Aorta (tissue), 5 donors: ENCODE results near the gene MIA3. TPM values are rescaled to one million over a fixed set of nuclear protein-coding genes. Genes with fewer than 3 reads are reported as not detected.

Source experiments
- ATAC-seq: fragments of 200-7000 bp; cut with Tn5 transposase; one replicate; pipeline ENCODE4 v1.9.1; 2022; ENCODE audit warnings: moderate library complexity; ENCODE audit not compliant: low FRiP score
- DNase-seq, 2 donors: peaks; one replicate each; pipeline ENCODE4 v3.0.0-alpha.2; 2020
- H3K27ac ChIP-seq, 2 donors: one replicate each; pipeline ENCODE4 v1.5.1; 2013; ENCODE audit warnings: low read length in 2 of 2, mild to moderate bottlenecking in 2 of 2, moderate library complexity in 2 of 2, control low read depth in 1 of 2, inconsistent platforms in 1 of 2, low read depth in 1 of 2
- H3K27me3 ChIP-seq, 2 donors: one replicate each; pipeline ENCODE4 v1.6.1; 2013; ENCODE audit warnings: control low read depth in 1 of 2, low read length in 1 of 2, mild to moderate bottlenecking in 1 of 2, moderate library complexity in 1 of 2; ENCODE audit not compliant: insufficient read depth in 2 of 2, control insufficient read depth in 1 of 2
- H3K36me3 ChIP-seq, 2 donors: one replicate each; pipeline ENCODE4 v1.6.1; 2013; ENCODE audit warnings: control low read depth in 1 of 2, low read length in 1 of 2, mild to moderate bottlenecking in 1 of 2; ENCODE audit not compliant: insufficient read depth in 2 of 2, control insufficient read depth in 1 of 2
- H3K4me1 ChIP-seq, 2 donors: one replicate each; pipeline ENCODE4 v1.6.1; 2013; ENCODE audit warnings: low read length in 2 of 2, control low read depth in 1 of 2, mild to moderate bottlenecking in 1 of 2, moderate library complexity in 1 of 2; ENCODE audit not compliant: insufficient read depth in 2 of 2, control insufficient read depth in 1 of 2
- H3K4me3 ChIP-seq, 2 donors: one replicate each; pipeline ENCODE4 v1.5.1; 2013; ENCODE audit warnings: low read length in 2 of 2, control low read depth in 1 of 2, mild to moderate bottlenecking in 1 of 2
- H3K9me3 ChIP-seq: one replicate; pipeline ENCODE4 v1.6.1; 2013; ENCODE audit warnings: mild to moderate bottlenecking, low read length; ENCODE audit not compliant: control insufficient read depth
- WGBS, 2 donors: extraction: QIAGEN DNeasy Blood & Tissue Kit; methylation state at CpG; one replicate each; pipeline ENCODE4 v1.1.7; 2013; 5-methylcytosine and 5-hydroxymethylcytosine counted together
- intact Hi-C, 2 donors: fragments of 100-400 bp; cut with DNase I; formaldehyde crosslinking; loops; one replicate each; pipeline versions ENCODE4 v1.14.2 to v1.15.0; 2022
- polyA plus RNA-seq, 2 donors: library from polyadenylated mRNA; stranded (reverse); fragments of 200-250 nt; gene quantifications; one replicate each; pipeline ENCODE4 v1.2.3, GENCODE V29; 2013
- total RNA-seq, 2 donors: library from RNA; stranded (reverse); fragmentation: NEBNext Ultra II Directional; extraction: Animal tissue kit (Norgen Biotek cat#: 25700); gene quantifications; one replicate each; pipeline ENCODE4 v1.2.1, GENCODE V29; 2021
- donor health status: healthy with polysubstance abuse.
- donor health status: Bipolar disorder and iron deficiency.
- donor health status: DM: no; HTN: no; CAD: no.
- donor health status: DM: no; HTN: no; CAD: no.
- donor health status: DM: yes; HTN: yes; CAD: no.

The MIA3 gene
- total and polyA plus RNA-seq, 4 donors: 15.7 to 67.4 (median 49.5) TPM

DNA sequence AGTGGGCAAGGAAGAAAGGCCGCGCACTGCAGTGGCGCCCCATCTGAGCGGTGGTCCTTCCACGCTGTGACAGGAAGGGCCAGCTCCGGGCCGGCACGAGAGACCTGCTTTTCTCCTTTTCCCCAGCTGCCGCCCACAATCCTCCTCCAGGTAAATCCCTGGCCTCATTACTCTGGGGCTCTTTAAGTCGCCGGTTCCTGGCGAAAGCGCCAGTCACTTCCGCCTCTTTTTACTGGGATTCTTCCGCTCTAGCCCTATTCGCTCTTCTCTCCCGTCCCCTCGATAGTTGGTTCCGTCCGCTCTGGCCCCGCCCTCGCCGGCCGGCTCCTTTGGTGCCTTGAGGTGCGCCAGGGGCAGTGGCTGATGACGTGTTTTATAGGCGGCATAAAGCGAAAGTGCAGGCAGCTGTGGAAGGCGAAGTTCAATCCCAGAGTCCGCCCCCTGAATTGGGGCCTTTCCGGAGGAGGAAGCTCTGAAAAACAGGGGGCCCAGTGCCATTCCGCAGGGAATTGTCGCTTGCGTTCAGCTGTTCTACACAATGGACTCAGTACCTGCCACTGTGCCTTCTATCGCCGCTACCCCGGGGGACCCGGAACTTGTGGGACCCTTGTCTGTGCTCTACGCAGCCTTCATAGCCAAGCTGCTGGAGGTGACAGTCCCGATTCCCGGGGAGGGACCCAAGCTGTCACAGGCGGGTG, 26.2 kb downstream of the MIA3 start:
- H3K27ac ChIP-seq: peak overlapping the region; percentile 77 to 93
- ATAC-seq (peak; percentile 99), DNase-seq (peak; percentile 99)
- H3K4me3 ChIP-seq: peak overlapping the region; percentile 85 to 95
- H3K4me1 ChIP-seq: no peaks in the 10 kb centered on the region
- H3K27me3 ChIP-seq: no peaks in the 10 kb centered on the region
- 0 to 1% methylated on average over 42 of the region's 42 CpGs for WGBS, 2 donors
- intact Hi-C loops: loop anchor here (10.0 kb wide), 1 partner anchor 71 kb away; the partner anchor contains the start of genes AIDA (in 2 of the 2) and BROX (in 2 of the 2)
- no peaks in the 10 kb centered on the region for H3K9me3 ChIP-seq
- H3K36me3 ChIP-seq: no peaks in the 10 kb centered on the region

DNA sequence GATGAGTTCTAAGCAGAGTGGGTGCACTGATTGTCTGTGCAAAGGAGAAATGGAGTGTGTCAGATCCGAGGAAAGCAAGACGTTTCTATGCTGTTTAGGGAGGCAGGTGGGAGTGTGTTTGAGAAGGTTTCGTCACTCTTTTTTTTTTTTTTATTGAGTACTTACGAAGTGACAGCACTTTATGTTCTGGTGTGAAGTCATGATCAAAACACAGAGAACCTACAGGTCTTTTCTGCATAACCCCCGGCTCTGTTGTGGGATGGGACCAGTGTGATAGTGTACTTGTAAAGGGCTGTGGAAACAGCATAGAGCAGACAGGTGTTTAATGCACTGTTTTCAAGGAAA, 26.7 kb downstream of the MIA3 start:
- H3K27me3 ChIP-seq: no peaks in the 10 kb centered on the region
- H3K36me3 ChIP-seq: no peaks in the 10 kb centered on the region
- H3K27ac ChIP-seq: peak overlapping the region; percentile 77 to 88
- no peak for DNase-seq
- no peak for ATAC-seq
- 3 to 5% methylated on average over 5 of the region's 5 CpGs for WGBS, 2 donors
- H3K9me3 ChIP-seq: no peaks in the 10 kb centered on the region
- H3K4me1 ChIP-seq: no peaks in the 10 kb centered on the region
- peak overlapping the region; percentile 66 to 95 for H3K4me3 ChIP-seq
- intact Hi-C loops: loop anchor here (10.0 kb wide), 1 partner anchor 70 kb away; the partner anchor contains the start of genes AIDA (in 2 of the 2) and BROX (in 2 of the 2)

DNA sequence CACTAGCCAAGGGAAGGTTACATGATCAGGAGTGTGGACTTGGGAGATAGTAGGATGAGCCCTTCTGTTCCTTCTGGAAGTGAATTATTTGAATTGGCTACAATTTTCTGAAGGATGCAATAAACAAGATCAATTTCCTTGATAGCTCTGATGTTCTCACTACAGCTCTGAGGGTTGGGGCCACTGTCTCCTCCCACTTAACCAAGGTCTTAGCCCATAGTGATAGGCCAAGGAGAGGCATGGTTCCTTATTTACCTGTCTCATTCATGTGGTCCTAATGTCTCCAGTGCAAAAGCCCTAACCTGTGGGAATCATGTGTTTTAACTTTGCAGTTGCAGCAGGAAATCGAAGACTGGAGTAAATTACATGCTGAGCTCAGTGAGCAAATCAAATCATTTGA, 34.8 kb downstream of the MIA3 start:
- Histone ChIP-seq H3K27ac (no peak overlapping the region), H3K4me3 (no peak overlapping the region), H3K27me3 (no peaks in the 10 kb centered on the region), H3K9me3 (no peaks in the 10 kb centered on the region), H3K4me1 (peaks cover 0 to 2% of the 10 kb centered on the region in 2 donors), H3K36me3 (peaks cover 6 to 7% of the 10 kb centered on the region in 2 donors)
- ATAC-seq (no peak), DNase-seq (no peak)
- 93 to 95% methylated on average over 1 of the region's 1 CpG for WGBS, 2 donors
- intact Hi-C loops: no loop called here

DNA sequence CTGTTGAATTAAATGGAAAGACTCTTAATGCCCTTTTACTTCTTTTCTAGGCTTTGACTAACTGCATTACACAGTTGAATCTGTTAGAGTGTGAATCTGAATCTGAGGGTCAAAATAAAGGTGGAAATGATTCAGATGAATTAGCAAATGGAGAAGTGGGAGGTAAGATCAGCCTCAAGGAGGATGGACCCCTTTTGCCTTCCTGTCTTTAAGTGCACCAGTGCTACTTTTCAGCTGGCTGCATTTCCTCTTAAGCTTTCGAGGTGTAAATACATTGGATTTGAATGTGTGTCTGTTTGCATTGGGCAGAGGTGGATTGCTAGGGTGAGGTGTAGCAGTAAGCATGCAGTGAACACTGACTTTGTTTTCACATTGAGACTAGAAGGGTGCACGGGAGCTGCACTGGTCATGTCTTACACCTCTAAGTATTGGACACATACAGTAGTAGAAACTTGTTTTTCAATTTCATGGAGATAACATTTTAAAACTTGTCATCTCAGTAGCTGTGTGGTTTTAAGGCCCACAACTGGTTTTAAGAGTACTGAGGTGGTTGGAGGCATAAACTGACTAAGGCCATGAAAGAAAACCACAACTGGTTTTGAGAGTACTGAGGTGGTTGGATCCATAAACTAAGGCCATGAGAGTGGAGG, 35.4 kb downstream of the MIA3 start:
- DNase-seq: no peak
- no peaks in the 10 kb centered on the region for H3K27me3 ChIP-seq
- peaks cover 6 to 10% of the 10 kb centered on the region in 2 donors for H3K36me3 ChIP-seq
- H3K27ac ChIP-seq: no peak overlapping the region
- H3K9me3 ChIP-seq: no peaks in the 10 kb centered on the region
- H3K4me1 ChIP-seq: peaks cover 0 to 2% of the 10 kb centered on the region in 2 donors
- no peak for ATAC-seq
- 86 to 91% methylated on average over 2 of the region's 2 CpGs for WGBS, 2 donors
- H3K4me3 ChIP-seq: no peak overlapping the region
- intact Hi-C loops: no loop called here

DNA sequence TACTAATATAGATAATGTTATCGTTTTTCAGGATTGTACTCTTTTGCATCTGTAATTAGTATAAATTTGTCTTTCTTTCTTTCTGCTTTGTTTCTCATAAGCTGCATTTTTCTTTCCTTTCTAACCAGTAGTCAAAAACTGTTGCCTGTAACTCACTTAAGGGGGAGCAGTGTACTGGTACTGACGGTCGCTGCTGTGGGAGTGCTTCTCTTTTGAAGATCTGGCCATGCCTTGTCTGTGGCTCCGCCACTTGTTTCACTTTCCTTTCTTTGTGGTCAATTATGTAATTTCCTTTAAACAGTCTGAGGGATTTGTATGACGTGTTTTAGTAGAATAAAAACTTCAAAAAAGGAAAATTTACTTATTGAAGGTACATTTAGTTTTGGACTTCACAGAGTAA, 37.0 kb downstream of the MIA3 start:
- H3K36me3 ChIP-seq: peaks cover 5 to 11% of the 10 kb centered on the region in 2 donors
- H3K27ac ChIP-seq: no peak overlapping the region
- peak; percentile 60 to 65 for DNase-seq
- H3K27me3 ChIP-seq: no peaks in the 10 kb centered on the region
- H3K4me1 ChIP-seq: peaks cover 0 to 2% of the 10 kb centered on the region in 2 donors
- intact Hi-C loops: no loop called here
- H3K4me3 ChIP-seq: no peak overlapping the region
- no peak for ATAC-seq
- WGBS, 2 donors: 71 to 73% methylated on average over 5 of the region's 5 CpGs
- no peaks in the 10 kb centered on the region for H3K9me3 ChIP-seq

DNA sequence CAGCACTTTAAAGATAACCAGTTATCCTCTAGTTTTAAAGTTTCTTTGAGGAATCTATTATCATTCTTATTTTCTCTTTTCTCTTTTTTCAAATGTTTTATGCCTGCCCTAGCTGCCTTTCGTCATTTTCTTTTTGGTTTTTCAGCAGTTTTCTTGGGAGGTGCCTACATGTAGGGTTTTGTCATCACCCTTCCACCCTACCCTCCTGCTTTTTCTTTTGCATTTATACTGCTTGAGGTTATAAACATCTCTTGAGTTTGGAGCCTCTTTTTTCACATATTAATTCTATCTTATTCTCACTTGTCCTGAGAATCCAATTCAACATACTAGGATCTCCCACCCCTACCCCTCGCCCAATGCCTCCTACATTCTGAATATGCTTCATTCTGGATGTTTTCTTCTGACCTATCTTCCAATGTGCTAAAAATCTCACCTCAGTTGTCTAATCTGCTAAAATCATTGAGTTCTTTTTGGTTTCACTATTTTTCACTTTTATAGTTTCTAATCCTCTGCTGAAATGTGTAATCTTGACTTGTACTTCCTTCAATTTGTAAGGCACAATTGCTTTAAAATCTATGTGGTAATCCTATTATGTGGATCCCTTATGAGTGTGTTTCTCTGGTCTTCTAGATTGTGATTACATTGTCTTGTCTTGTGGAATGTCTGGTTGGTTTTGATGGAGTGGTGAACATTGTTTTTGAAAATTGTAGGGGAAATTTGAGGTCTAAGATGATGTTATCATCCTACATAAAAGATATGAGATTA, 38.7 kb downstream of the MIA3 start:
- Histone ChIP-seq H3K27me3 (no peaks in the 10 kb centered on the region), H3K27ac (no peak overlapping the region), H3K9me3 (no peaks in the 10 kb centered on the region), H3K4me3 (no peak overlapping the region), H3K4me1 (peaks cover 0 to 2% of the 10 kb centered on the region in 2 donors), H3K36me3 (peaks cover 5 to 11% of the 10 kb centered on the region in 2 donors)
- no peak for ATAC-seq
- WGBS, 2 donors: 96 to 100% methylated on average over 2 of the region's 2 CpGs
- intact Hi-C loops: no loop called here
- no peak for DNase-seq

DNA sequence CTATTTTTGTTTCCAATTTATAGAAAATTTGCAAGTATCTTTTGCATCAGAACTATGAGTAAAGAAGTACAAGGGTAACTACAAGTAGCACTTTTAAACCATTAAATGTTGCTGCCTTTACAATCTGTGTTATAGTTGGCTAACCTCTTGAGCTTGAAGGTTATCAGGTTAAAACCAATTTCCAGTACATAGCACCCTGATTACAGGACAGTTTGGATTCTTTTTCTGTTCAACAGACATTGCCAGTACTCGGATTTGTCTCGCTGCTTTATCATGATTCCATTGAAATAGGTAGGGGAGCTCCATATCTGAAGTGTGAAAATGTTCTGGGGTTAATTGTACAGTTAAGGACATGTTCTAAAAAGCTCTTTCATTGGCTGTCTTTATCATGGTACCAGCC, 40.0 kb downstream of the MIA3 start:
- H3K9me3 ChIP-seq: no peaks in the 10 kb centered on the region
- WGBS, 2 donors: 81 to 83% methylated on average over 2 of the region's 2 CpGs
- intact Hi-C loops: no loop called here
- peaks cover 11 to 13% of the 10 kb centered on the region in 2 donors for H3K36me3 ChIP-seq
- peaks cover 0 to 2% of the 10 kb centered on the region in 2 donors for H3K4me1 ChIP-seq
- no peak for ATAC-seq
- DNase-seq: no peak
- no peak overlapping the region for H3K27ac ChIP-seq
- no peaks in the 10 kb centered on the region for H3K27me3 ChIP-seq
- no peak overlapping the region for H3K4me3 ChIP-seq

DNA sequence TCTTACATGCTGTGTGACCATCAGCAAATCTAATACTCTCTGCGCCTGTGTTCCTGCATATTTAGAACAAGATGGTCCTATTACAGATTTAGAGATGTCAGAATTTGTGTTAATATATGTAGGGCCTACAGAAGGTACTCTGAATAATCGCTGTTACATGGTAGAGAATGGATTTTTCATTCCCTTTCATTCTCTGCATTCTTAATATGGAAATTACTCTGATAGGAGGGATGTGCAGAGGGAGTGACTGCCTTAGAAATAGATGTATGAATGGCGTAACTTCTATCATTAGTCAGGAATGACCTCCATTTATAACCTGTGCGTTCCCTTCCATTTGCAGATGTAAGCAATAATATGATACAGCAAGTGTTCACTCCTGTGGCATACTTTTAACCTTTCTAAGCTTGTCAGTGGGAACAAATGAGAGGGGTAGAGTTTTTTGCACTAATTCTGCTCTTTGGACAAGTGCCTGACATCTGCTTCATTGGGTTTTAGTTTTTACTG, 45.6 kb downstream of the MIA3 start:
- Histone ChIP-seq H3K4me3 (no peak overlapping the region), H3K9me3 (no peaks in the 10 kb centered on the region), H3K27ac (no peak overlapping the region), H3K36me3 (peaks cover 7 to 12% of the 10 kb centered on the region in 2 donors), H3K4me1 (no peaks in the 10 kb centered on the region), H3K27me3 (no peaks in the 10 kb centered on the region)
- ATAC-seq (no peak), DNase-seq (no peak)
- intact Hi-C loops: no loop called here
- 94 to 97% methylated on average over 4 of the region's 4 CpGs for WGBS, 2 donors
